Cardiac muscle cell (in vitro differentiated cells and primary cell): ENCODE measurements around the gene CLMN. TPM values are rescaled to one million over a fixed set of nuclear protein-coding genes. Genes with fewer than 3 reads are reported as not detected.

Source experiments
- DNase-seq, 2 donors: peaks; one replicate each; pipeline versions ENCODE4 v3.0.0 to v3.0.0-alpha.2; 2010 to 2017; ENCODE audit warnings: low read depth in 1 of 2, low spot score in 1 of 2
- H3K27ac ChIP-seq: fragments of 200-600 bp; sonication (generic); 2 replicates; pipeline ENCODE4 v1.5.1; 2016
- H3K27me3 ChIP-seq: fragments of 200-600 bp; sonication (generic); 2 replicates; pipeline ENCODE4 v1.6.0; 2016; ENCODE audit warnings: control low read depth
- H3K36me3 ChIP-seq: fragments of 200-600 bp; sonication (generic); 2 replicates; pipeline ENCODE4 v1.5.1; 2016; ENCODE audit warnings: control low read depth
- H3K4me1 ChIP-seq: fragments of 200-600 bp; sonication (generic); 2 replicates; pipeline ENCODE4 v1.8.1; 2017; ENCODE audit warnings: low read depth, mild to moderate bottlenecking, mixed run types
- H3K4me3 ChIP-seq: fragments of 200-600 bp; sonication (generic); 2 replicates; pipeline ENCODE4 v1.5.1; 2016; ENCODE audit warnings: mild to moderate bottlenecking
- H3K9me3 ChIP-seq: fragments of 200-600 bp; sonication (generic); 2 replicates; pipeline ENCODE4 v1.5.1; 2017; ENCODE audit warnings: low read depth, mild to moderate bottlenecking, control low read depth
- CTCF ChIP-seq: IDR thresholded peaks from 2 replicates; pipeline ENCODE4 v1.5.1; 2012; ENCODE audit warnings: low read depth, mild to moderate bottlenecking, low read length
- polyA plus RNA-seq: library from polyadenylated mRNA; unstranded; fragments of >200 nt; fragmentation: Nextera tagmentation; extraction: Ambion mirVana; gene quantifications from 2 replicates; pipeline ENCODE4 v1.2.1, GENCODE V29; 2016
- total RNA-seq: library from RNA; depleted of rRNA; stranded (reverse); fragments of >200 nt; gene quantifications from 2 replicates; pipeline ENCODE4 v1.2.3, GENCODE V29; 2016

Gene CLMN
- total and polyA plus RNA-seq, 2 experiments from 2014 or later, result 0.98 to 1.3 TPM

GRCh38 chr14:95331708-95332408 is 12.2 kb upstream of the CLMN start:
- no peak for TF ChIP-seq CTCF
- Histone ChIP-seq H3K9me3 (no peaks in the 10 kb centered on the region), H3K36me3 (no peaks in the 10 kb centered on the region), H3K27ac (no peak overlapping the region), H3K4me3 (no peak overlapping the region), H3K4me1 (no peaks in the 10 kb centered on the region), H3K27me3 (no peaks in the 10 kb centered on the region)
- DNase-seq, result no peak

- Histone ChIP-seq H3K27me3 (no peaks in the 10 kb centered on the region), H3K4me3 (no peak overlapping the region), H3K36me3 (no peaks in the 10 kb centered on the region), H3K4me1 (no peaks in the 10 kb centered on the region), H3K9me3 (no peaks in the 10 kb centered on the region), H3K27ac (no peak overlapping the region)
- DNase-seq, result no peak
- TF ChIP-seq CTCF, result no peak
Measured at GRCh38 chr14:95330591-95331370, 11.1 kb upstream of the CLMN start.

GRCh38 chr14:95329941-95330340 is 10.2 kb upstream of the CLMN start:
- Histone ChIP-seq H3K36me3 (no peaks in the 10 kb centered on the region), H3K4me1 (no peaks in the 10 kb centered on the region), H3K4me3 (no peak overlapping the region), H3K27ac (no peak overlapping the region), H3K9me3 (no peaks in the 10 kb centered on the region), H3K27me3 (no peaks in the 10 kb centered on the region)
- TF ChIP-seq CTCF, result no peak
- no peak for DNase-seq

- no peak for TF ChIP-seq CTCF
- Histone ChIP-seq H3K4me1 (no peaks in the 10 kb centered on the region), H3K9me3 (no peaks in the 10 kb centered on the region), H3K27me3 (peaks cover 5% of the 10 kb centered on the region), H3K27ac (no peak overlapping the region), H3K4me3 (no peak overlapping the region), H3K36me3 (no peaks in the 10 kb centered on the region)
- no peak for DNase-seq
Measured at GRCh38 chr14:95328729-95329503, 9.2 kb upstream of the CLMN start.

- Histone ChIP-seq H3K36me3 (no peaks in the 10 kb centered on the region), H3K4me1 (no peaks in the 10 kb centered on the region), H3K4me3 (no peak overlapping the region), H3K27me3 (peaks cover 13% of the 10 kb centered on the region), H3K27ac (no peak overlapping the region), H3K9me3 (no peaks in the 10 kb centered on the region)
- no peak for TF ChIP-seq CTCF
- no peak for DNase-seq
Measured at GRCh38 chr14:95327558-95328374, 8.1 kb upstream of the CLMN start.
